DOHH2 (cell line): ENCODE measurements around the gene MKLN1.
"Not testable (repeated sequence)": the region's sequence is repeated elsewhere in the genome, so short reads cannot be mapped to it uniquely, and the experiment has no call there.

ENCODE experiments used
- H3F3A ChIP-seq: fragments of 200-600 bp; sonication (generic), shearing (Covaris generic); 2 replicates; pipeline ENCODE4 v1.6.0; 2016; ENCODE audit warnings: antibody characterized with exemption, mild to moderate bottlenecking; ENCODE audit not compliant: control insufficient read depth, insufficient read depth
- H3K27ac ChIP-seq: fragments of 200-600 bp; sonication (generic); 2 replicates; pipeline ENCODE4 v1.5.1; 2014; ENCODE audit warnings: low read depth, mild to moderate bottlenecking, low read length, moderate library complexity
- H3K27me3 ChIP-seq: fragments of 200-600 bp; sonication (generic); 2 replicates; pipeline ENCODE4 v1.6.1; 2014; ENCODE audit warnings: mild to moderate bottlenecking, low read length, mixed read lengths; ENCODE audit not compliant: control insufficient read depth
- H3K36me3 ChIP-seq: fragments of 200-600 bp; sonication (generic); 2 replicates; pipeline ENCODE4 v1.6.1; 2014; ENCODE audit warnings: mild to moderate bottlenecking, low read length, moderate library complexity, mixed read lengths; ENCODE audit not compliant: control insufficient read depth
- H3K4me1 ChIP-seq: fragments of 200-600 bp; sonication (generic); 2 replicates; pipeline ENCODE4 v1.6.1; 2014; ENCODE audit warnings: mild to moderate bottlenecking, low read length, mixed read lengths; ENCODE audit not compliant: control insufficient read depth
- H3K4me2 ChIP-seq: fragments of 200-600 bp; sonication (generic); 2 replicates; pipeline ENCODE4 v1.6.0; 2014; ENCODE audit warnings: mild to moderate bottlenecking, low read length, moderate library complexity
- H3K4me3 ChIP-seq: fragments of 200-600 bp; sonication (generic); 2 replicates; pipeline ENCODE4 v1.5.1; 2014; ENCODE audit warnings: mild to moderate bottlenecking, low read length, mixed read lengths
- H3K79me2 ChIP-seq: fragments of 200-600 bp; sonication (generic); 2 replicates; pipeline ENCODE4 v1.6.1; 2014; ENCODE audit warnings: mild to moderate bottlenecking, low read length, mixed read lengths; ENCODE audit not compliant: control insufficient read depth
- H3K9me2 ChIP-seq: fragments of 200-600 bp; sonication (generic); replicated peaks from 2 replicates; pipeline ENCODE4 v1.6.1; 2014; ENCODE audit warnings: mild to moderate bottlenecking, low read length, mixed read lengths; ENCODE audit not compliant: control insufficient read depth
- H3K9me3 ChIP-seq: fragments of 200-600 bp; sonication (generic); 2 replicates; pipeline ENCODE4 v1.6.1; 2014; ENCODE audit warnings: antibody characterized with exemption, low read length, mixed read lengths; ENCODE audit not compliant: control insufficient read depth, insufficient read depth
- H4K20me1 ChIP-seq: fragments of 200-600 bp; sonication (generic); 2 replicates; pipeline ENCODE4 v1.6.0; 2014; ENCODE audit warnings: low read depth, mild to moderate bottlenecking, antibody characterized with exemption, low read length, moderate library complexity; ENCODE audit not compliant: control insufficient read depth, insufficient read depth
- EZH2phosphoT487 ChIP-seq: fragments of 200-600 bp; sonication (generic); IDR thresholded peaks from 2 replicates; pipeline ENCODE4 v1.6.1; 2017; ENCODE audit warnings: borderline replicate concordance, mild to moderate bottlenecking, antibody characterized with exemption, low read length, moderate library complexity, mixed read lengths
- TF ChIP-seq, protein P1 (sequence below): fragments of 200-600 bp; sonication (generic); IDR thresholded peaks from one replicate; pipeline ENCODE4 v1.5.1; 2014; ENCODE audit warnings: antibody characterized with exemption, mild to moderate bottlenecking, low read depth, low read length; ENCODE audit not compliant: poor library complexity, severe bottlenecking

Gene MKLN1

DNA sequence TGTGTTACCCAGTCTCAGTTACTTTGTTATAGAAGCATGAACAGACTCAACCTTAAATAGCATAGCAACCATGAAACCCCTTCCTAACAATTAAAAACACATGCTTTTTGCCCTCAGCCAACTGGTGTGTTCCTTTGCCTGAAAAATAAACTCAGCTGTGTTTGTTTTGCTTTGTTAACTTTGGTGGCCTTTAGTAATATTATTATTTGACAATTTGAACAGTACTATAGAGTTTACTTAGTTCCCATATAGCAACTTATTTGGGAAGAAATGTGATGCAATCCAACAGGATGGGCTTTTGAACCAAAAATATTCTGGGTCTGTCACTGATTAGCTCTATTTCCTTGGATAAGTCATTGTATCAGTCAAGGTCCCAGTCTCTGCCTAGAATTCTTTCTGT is 22.5 kb upstream of the MKLN1 start:
- H3K4me2 ChIP-seq, result no peak overlapping the region
- H3K36me3 ChIP-seq, result no peaks in the 10 kb centered on the region
- H3K4me3 ChIP-seq, result no peak overlapping the region
- peaks cover 36% of the 10 kb centered on the region for H3K9me3 ChIP-seq
- H3F3A ChIP-seq, result no peaks in the 10 kb centered on the region
- no peaks in the 10 kb centered on the region for H3K9me2 ChIP-seq
- no peaks in the 10 kb centered on the region for H4K20me1 ChIP-seq
- H3K79me2 ChIP-seq, result no peaks in the 10 kb centered on the region
- H3K27me3 ChIP-seq, result no peaks in the 10 kb centered on the region
- H3K4me1 ChIP-seq, result peaks cover 16% of the 10 kb centered on the region
- no peak overlapping the region for H3K27ac ChIP-seq
- no peak for TF ChIP-seq EZH2phosphoT487
- TF ChIP-seq, protein P1, sequence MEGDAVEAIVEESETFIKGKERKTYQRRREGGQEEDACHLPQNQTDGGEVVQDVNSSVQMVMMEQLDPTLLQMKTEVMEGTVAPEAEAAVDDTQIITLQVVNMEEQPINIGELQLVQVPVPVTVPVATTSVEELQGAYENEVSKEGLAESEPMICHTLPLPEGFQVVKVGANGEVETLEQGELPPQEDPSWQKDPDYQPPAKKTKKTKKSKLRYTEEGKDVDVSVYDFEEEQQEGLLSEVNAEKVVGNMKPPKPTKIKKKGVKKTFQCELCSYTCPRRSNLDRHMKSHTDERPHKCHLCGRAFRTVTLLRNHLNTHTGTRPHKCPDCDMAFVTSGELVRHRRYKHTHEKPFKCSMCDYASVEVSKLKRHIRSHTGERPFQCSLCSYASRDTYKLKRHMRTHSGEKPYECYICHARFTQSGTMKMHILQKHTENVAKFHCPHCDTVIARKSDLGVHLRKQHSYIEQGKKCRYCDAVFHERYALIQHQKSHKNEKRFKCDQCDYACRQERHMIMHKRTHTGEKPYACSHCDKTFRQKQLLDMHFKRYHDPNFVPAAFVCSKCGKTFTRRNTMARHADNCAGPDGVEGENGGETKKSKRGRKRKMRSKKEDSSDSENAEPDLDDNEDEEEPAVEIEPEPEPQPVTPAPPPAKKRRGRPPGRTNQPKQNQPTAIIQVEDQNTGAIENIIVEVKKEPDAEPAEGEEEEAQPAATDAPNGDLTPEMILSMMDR, result no peak

DNA sequence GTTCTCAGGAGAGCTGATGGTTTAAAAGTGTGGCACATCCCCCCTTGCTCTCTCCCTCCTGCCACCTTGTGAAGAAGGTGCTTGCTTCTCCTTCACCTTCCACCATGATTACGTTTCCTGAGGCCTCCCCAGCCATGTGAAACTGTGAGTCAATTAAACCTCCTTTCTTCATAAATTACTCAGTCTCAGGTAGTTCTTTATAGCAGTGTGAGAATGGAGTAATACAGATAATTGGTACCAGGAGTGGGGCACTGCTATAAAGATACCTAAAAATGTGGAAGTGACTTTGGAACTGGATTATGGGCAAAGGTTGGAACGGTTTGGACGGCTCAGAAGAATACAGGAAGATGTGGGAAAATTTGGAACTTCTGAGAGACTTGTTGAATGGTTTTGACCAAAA is 21.6 kb upstream of the MKLN1 start:
- not testable (repeated sequence) for H4K20me1 ChIP-seq, H3K79me2 ChIP-seq, H3K36me3 ChIP-seq, H3K4me3 ChIP-seq, H3K4me2 ChIP-seq, H3K9me2 ChIP-seq, H3K27ac ChIP-seq, H3F3A ChIP-seq, H3K27me3 ChIP-seq
- Histone ChIP-seq H3K9me3 (peaks cover 38% of the 10 kb centered on the region), H3K4me1 (peaks cover 11% of the 10 kb centered on the region)

DNA sequence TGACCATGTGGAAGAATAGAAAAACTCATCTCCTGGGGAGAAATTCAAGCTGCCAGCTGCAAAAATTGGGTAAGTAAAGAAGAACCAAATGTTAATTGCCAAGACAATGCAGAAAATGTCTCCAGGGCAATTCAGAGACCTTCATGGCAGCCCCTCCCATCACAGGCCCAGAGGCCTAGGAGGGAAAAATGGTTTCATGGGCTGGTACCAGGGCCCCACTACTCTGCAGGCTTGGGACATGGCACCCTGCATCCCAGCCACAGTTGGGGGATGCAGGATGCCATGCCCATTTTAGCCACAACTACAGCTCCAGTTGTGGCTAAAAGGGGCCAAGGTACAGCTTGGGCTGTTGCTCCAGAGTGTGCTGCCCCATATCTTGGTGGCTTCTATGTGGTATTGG is 20.9 kb upstream of the MKLN1 start:
- Histone ChIP-seq H3K79me2 (no peaks in the 10 kb centered on the region), H3K27ac (no peak overlapping the region), H3K27me3 (no peaks in the 10 kb centered on the region), H3K4me2 (no peak overlapping the region), H3K36me3 (no peaks in the 10 kb centered on the region), H3K4me3 (no peak overlapping the region), H3K9me2 (no peaks in the 10 kb centered on the region), H4K20me1 (no peaks in the 10 kb centered on the region), H3K9me3 (peaks cover 38% of the 10 kb centered on the region), H3K4me1 (peaks cover 9% of the 10 kb centered on the region), H3F3A (no peaks in the 10 kb centered on the region)
- no peak for TF ChIP-seq EZH2phosphoT487
- TF ChIP-seq, protein P1, result no peak

DNA sequence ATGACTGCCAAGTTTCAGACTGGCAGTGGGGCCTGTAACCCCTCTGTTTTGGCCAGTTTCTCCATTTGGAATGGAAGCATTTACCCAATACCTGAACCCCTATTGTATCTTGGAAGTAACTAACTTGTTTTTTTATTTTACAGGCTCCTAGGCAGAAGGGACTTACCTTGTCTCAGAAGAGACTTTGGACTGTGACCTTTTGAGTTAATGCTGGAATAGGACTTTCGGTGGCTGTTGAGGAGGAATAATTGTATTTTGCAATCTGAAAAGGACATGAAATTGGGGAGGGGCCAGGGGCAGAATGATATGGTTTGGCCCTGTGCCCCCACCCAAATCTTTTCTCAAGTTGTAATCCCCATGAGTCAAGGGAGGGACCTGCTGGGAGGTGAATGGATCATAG is 20.0 kb upstream of the MKLN1 start:
- H3K27me3 ChIP-seq, result no peaks in the 10 kb centered on the region
- no peaks in the 10 kb centered on the region for H3K9me2 ChIP-seq
- H3K9me3 ChIP-seq, result peaks cover 41% of the 10 kb centered on the region
- no peak for TF ChIP-seq EZH2phosphoT487
- TF ChIP-seq, protein P1, result no peak
- no peak overlapping the region for H3K27ac ChIP-seq
- H3K4me2 ChIP-seq, result no peak overlapping the region
- H3K36me3 ChIP-seq, result no peaks in the 10 kb centered on the region
- H4K20me1 ChIP-seq, result no peaks in the 10 kb centered on the region
- H3F3A ChIP-seq, result no peaks in the 10 kb centered on the region
- no peaks in the 10 kb centered on the region for H3K79me2 ChIP-seq
- H3K4me3 ChIP-seq, result no peak overlapping the region
- H3K4me1 ChIP-seq, result peaks cover 9% of the 10 kb centered on the region
